ENCODE measurements around the gene EEF1B2. TPM values are rescaled to one million over a fixed set of nuclear protein-coding genes. Genes with fewer than 3 reads are reported as not detected.

The EEF1B2 gene
- total and polyA plus RNA-seq, 2 of the 13 experiments (the other 11 are each of a cell fraction or from before 2014, with no cell fraction given) = 1,284 to 1,731 TPM

DNA sequence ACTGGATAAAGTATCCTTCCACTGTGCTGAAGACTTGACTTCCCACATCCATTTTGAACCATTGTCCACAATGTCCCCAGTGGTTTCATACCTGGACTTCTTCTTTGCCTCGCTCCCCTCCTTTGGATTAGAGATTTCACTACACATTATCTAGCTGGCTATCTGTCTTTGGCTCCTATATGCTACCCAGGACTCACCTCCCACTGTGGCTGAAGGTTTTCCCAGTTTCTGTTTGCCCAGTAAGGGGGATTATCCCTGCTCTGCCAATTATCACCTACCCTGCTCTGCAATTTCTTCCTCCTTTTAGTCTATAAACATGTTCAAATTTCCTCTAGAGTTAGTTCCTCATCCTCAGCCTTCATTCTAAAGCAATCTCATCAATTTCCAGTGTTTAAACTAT lies 9.5 kb upstream of the EEF1B2 start (continued):
- TF ChIP-seq, protein P1, sequence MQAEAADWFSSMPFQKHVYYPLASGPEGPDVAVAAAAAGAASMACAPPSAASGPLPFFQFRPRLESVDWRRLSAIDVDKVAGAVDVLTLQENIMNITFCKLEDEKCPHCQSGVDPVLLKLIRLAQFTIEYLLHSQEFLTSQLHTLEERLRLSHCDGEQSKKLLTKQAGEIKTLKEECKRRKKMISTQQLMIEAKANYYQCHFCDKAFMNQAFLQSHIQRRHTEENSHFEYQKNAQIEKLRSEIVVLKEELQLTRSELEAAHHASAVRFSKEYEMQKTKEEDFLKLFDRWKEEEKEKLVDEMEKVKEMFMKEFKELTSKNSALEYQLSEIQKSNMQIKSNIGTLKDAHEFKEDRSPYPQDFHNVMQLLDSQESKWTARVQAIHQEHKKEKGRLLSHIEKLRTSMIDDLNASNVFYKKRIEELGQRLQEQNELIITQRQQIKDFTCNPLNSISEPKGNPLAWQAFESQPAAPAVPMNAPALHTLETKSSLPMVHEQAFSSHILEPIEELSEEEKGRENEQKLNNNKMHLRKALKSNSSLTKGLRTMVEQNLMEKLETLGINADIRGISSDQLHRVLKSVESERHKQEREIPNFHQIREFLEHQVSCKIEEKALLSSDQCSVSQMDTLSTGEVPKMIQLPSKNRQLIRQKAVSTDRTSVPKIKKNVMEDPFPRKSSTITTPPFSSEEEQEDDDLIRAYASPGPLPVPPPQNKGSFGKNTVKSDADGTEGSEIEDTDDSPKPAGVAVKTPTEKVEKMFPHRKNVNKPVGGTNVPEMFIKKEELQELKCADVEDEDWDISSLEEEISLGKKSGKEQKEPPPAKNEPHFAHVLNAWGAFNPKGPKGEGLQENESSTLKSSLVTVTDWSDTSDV (CRISPR knock-in tag; IDR thresholded peaks at IDR 0.05) = no peak

DNA sequence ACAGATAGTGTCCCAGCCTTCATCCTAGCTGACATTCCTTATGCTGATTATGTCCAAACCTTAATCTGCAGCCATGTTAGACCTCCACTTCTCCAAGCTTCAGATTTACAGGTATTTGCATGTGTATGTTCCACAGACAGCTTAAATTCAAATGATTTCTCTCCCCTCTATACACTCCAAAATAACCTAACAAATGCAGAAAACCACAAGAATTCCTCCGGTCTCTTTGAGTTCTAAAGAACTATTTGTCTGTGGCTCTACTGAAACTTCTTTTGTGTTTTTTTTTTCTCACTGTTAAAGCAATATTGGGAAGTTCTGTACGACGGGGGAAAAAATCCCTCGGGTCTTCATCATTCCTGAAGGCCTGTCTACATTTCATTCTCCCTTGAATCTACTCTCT lies 9.1 kb upstream of the EEF1B2 start:
- ChIA-PET CTCF (ENCODE audit: low intra/inter-chr PET ratio, low total read pairs) (no interaction called here), POLR2A (no interaction called here)
- WGBS (ENCODE audit: low lambda C conversion rate) = 97% methylated on average over 4 of the region's 4 CpGs
- Histone ChIP-seq H3K4me1 (ENCODE audit: insufficient read depth, low read length) (peaks cover 12% of the 10 kb centered on the region), H3K9ac (ENCODE audit: insufficient read depth, low read depth, low read length) (no peak overlapping the region), H3K79me2 (ENCODE audit: insufficient read depth, low read length) (peaks cover 30% of the 10 kb centered on the region), H3K4me3 (replicated peaks in 1 of 3; ENCODE audit: insufficient read depth in 1 of 3, low read depth in 2 of 3, low read length in 3 of 3) (no peak overlapping the region), H3K27ac (ENCODE audit: extremely low read length, insufficient read depth, low read length) (no peak overlapping the region), H3K36me3 (replicated peaks in 1 of 2; ENCODE audit: control insufficient read depth in 1 of 2, insufficient read depth in 2 of 2, low read length in 2 of 2) (peaks cover 13 to 64% of the 10 kb centered on the region in 2 experiments), H3K9me3 (ENCODE audit: low read length) (no peaks in the 10 kb centered on the region), H3K27me3 (ENCODE audit: control insufficient read depth in 1 of 2, insufficient read depth in 2 of 2, low read length in 2 of 2) (no peaks in the 10 kb centered on the region), H4K20me1 (ENCODE audit: insufficient read depth, low read length) (peaks cover 6% of the 10 kb centered on the region; the same call in 1 of the 2 replicates), H2AFZ (ENCODE audit: low read length) (no peak overlapping the region), H3K4me2 (ENCODE audit: low read depth, low read length) (no peak overlapping the region)
- DNase-seq (ENCODE audit: low spot score) (no peak), ATAC-seq (no peak), FAIRE-seq (no peak)
- intact Hi-C loops (cut with micrococcal nuclease; ENCODE audit: unreplicated experiment) (loop anchor here (5.0 kb wide), 1 partner anchor 218 kb away; no protein-coding TSS in a partner anchor), in situ Hi-C loops (cut with HindIII; ENCODE audit: extremely low pct_ligation_motif_present, low pct_unique_long_range_greater_than_20kb) (no loop called here)
- no TSS peak for BruUV-seq (replicated peaks)
- no peak for TF ChIP-seq ZFP62 (CRISPR knock-in tag; IDR thresholded peaks at IDR 0.05)
- no peak for TF ChIP-seq SUZ12 (IDR thresholded peaks at IDR 0.05; ENCODE audit: low read depth, low read length)
- TF ChIP-seq, protein P2, sequence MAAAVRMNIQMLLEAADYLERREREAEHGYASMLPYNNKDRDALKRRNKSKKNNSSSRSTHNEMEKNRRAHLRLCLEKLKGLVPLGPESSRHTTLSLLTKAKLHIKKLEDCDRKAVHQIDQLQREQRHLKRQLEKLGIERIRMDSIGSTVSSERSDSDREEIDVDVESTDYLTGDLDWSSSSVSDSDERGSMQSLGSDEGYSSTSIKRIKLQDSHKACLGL (CRISPR knock-in tag; IDR thresholded peaks at IDR 0.05) = no peak
- no peak for TF ChIP-seq ZNF431 (CRISPR knock-in tag; IDR thresholded peaks at IDR 0.05; ENCODE audit: borderline replicate concordance, low read depth)
- TF ChIP-seq ZNF674 (CRISPR knock-in tag; IDR thresholded peaks at IDR 0.05; ENCODE audit: low read depth) = no peak
- TF ChIP-seq, protein P1 (CRISPR knock-in tag; IDR thresholded peaks at IDR 0.05) = no peak
- TF ChIP-seq, protein P3, sequence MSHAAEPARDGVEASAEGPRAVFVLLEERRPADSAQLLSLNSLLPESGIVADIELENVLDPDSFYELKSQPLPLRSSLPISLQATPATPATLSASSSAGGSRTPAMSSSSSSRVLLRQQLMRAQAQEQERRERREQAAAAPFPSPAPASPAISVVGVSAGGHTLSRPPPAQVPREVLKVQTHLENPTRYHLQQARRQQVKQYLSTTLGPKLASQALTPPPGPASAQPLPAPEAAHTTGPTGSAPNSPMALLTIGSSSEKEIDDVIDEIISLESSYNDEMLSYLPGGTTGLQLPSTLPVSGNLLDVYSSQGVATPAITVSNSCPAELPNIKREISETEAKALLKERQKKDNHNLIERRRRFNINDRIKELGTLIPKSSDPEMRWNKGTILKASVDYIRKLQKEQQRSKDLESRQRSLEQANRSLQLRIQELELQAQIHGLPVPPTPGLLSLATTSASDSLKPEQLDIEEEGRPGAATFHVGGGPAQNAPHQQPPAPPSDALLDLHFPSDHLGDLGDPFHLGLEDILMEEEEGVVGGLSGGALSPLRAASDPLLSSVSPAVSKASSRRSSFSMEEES (CRISPR knock-in tag; IDR thresholded peaks at IDR 0.05) = no peak
- TF ChIP-seq CEBPB (IDR thresholded peaks at IDR 0.05; ENCODE audit: borderline replicate concordance, low read depth, low read length) = no peak
- no peak for TF ChIP-seq ZNF816 (CRISPR knock-in tag; IDR thresholded peaks at IDR 0.05; ENCODE audit: borderline replicate concordance)
- no peak for TF ChIP-seq ARID2 (CRISPR knock-in tag; IDR thresholded peaks at IDR 0.05; ENCODE audit: borderline replicate concordance)
- TF ChIP-seq CCDC6 (CRISPR knock-in tag; IDR thresholded peaks at IDR 0.05) = no peak
- TF ChIP-seq ZNF547 (CRISPR knock-in tag; IDR thresholded peaks at IDR 0.05) = no peak
- TF ChIP-seq, protein P4, sequence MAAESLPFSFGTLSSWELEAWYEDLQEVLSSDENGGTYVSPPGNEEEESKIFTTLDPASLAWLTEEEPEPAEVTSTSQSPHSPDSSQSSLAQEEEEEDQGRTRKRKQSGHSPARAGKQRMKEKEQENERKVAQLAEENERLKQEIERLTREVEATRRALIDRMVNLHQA (CRISPR knock-in tag; IDR thresholded peaks at IDR 0.05) = no peak
- TF ChIP-seq IRX3 (CRISPR knock-in tag; IDR thresholded peaks at IDR 0.05; ENCODE audit: borderline replicate concordance, low read depth) = no peak
- TF ChIP-seq ZNF263 (CRISPR knock-in tag; IDR thresholded peaks at IDR 0.05) = no peak
- no peak for TF ChIP-seq RAD21 (CRISPR knock-in tag; IDR thresholded peaks at IDR 0.05)
